ENCODE data around the gene GPC2. TPM values are rescaled to one million over a fixed set of nuclear protein-coding genes. Genes with fewer than 3 reads are reported as not detected.
A peak's percentile ranks its signal among the peaks of the same experiment; 100 is the strongest.
"Not testable (repeated sequence)": the region's sequence is repeated elsewhere in the genome, so short reads cannot be mapped to it uniquely, and the experiment has no call there.

Gene GPC2
- total and polyA plus RNA-seq, 9 donors, result 0.25 to 5.6 (median 3.1) TPM

- no peak for DNase-seq
- 5 to 6% (median 5%) methylated on average over 14 of the region's 14 CpGs for WGBS, 3 donors
- Histone ChIP-seq H3K9me3 (no peaks in the 10 kb centered on the region), H3K4me3 (peak overlapping the region; percentile 32), H3K27ac (peak overlapping the region in 1 of 2 donors; percentile 65), H3K36me3 (no peaks in the 10 kb centered on the region), H3K27me3 (no peaks in the 10 kb centered on the region), H3K4me1 (ENCODE audit: insufficient read depth) (no peaks in the 10 kb centered on the region)
- TF ChIP-seq POLR2A (IDR thresholded peaks at IDR 0.05), result no peak
- TF ChIP-seq EP300 (IDR thresholded peaks at IDR 0.05), result no peak
- no peak for TF ChIP-seq CTCF (IDR thresholded peaks at IDR 0.05)
- intact Hi-C loops (cut with DNase I), result loop anchor here in 1 of 4 donors (5.0 kb wide), 1 partner anchor 544 kb away; the partner anchor contains the start of gene GIGYF1
Observed at GRCh38 chr7:100148225-100148558, 29.0 kb downstream of the GPC2 start.

DNA sequence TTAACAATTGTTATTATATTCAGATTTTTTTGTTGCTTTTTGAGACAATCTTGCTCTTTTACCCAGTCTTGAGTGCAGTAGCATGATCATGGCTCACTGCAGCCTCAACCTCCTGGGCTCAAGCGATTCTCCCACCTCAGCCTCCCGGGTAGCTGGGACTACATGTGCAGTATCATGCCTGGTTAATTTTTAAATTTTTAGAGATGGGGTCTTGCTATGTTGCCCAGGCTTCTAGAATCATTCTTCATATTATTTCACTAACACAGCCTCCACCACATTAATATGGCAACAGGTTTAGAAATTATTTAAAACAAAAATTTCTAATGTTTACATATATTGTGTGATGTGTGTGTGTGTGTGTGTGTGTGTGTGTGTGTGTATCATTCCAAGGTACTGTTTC lies 29.9 kb downstream of the GPC2 start:
- TF ChIP-seq CTCF (IDR thresholded peaks at IDR 0.05) (no peak), EP300 (IDR thresholded peaks at IDR 0.05) (no peak), POLR2A (IDR thresholded peaks at IDR 0.05) (no peak)
- WGBS, 3 donors, result 94 to 98% (median 96%) methylated on average over 2 of the region's 2 CpGs
- intact Hi-C loops (cut with DNase I), result loop anchor here in 1 of 4 donors (5.0 kb wide), 1 partner anchor 545 kb away; the partner anchor contains the start of gene GIGYF1
- Histone ChIP-seq H3K27me3 (no peaks in the 10 kb centered on the region), H3K27ac (no peak overlapping the region), H3K9me3 (no peaks in the 10 kb centered on the region), H3K4me1 (ENCODE audit: insufficient read depth) (no peaks in the 10 kb centered on the region), H3K36me3 (no peaks in the 10 kb centered on the region), H3K4me3 (no peak overlapping the region)
- DNase-seq, result no peak

DNA sequence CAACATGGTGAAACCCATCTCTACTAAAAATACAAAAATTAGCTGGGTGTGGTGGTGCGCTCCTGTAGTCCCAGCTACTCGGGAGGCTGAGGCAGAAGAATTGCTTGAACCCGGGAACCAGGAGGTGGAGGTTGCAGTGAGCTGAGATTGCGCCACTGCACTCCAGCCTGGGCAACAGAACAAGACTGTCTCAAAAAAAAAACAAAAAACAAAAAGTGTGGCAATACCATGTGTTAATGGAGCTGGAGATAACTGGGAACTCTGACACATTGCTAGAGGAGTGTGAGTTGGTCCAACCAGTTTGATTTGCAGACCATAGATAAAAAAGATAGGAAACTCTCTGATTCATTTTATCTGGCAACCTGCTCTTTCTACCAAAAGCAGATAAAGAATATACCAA lies 30.8 kb downstream of the GPC2 start:
- not testable (repeated sequence) for DNase-seq; H3K9me3 ChIP-seq; H3K27ac ChIP-seq; H3K27me3 ChIP-seq; H3K4me1 ChIP-seq (ENCODE audit: insufficient read depth); H3K36me3 ChIP-seq; H3K4me3 ChIP-seq
- 75 to 84% (median 80%) methylated on average over 4 of the region's 4 CpGs for WGBS, 3 donors
- intact Hi-C loops (cut with DNase I), result loop anchor here in 1 of 4 donors (5.0 kb wide), 1 partner anchor 546 kb away; the partner anchor contains the start of gene GIGYF1

GRCh38 chr7:100142461-100142860 lies 34.7 kb downstream of the GPC2 start:
- intact Hi-C loops (cut with DNase I), result no loop called here
- DNase-seq, result no peak
- Histone ChIP-seq H3K4me1 (ENCODE audit: insufficient read depth) (no peaks in the 10 kb centered on the region), H3K27me3 (no peaks in the 10 kb centered on the region), H3K9me3 (no peaks in the 10 kb centered on the region), H3K4me3 (no peak overlapping the region), H3K27ac (no peak overlapping the region), H3K36me3 (no peaks in the 10 kb centered on the region)
- whole genome bisulfite sequencing, 3 donors, result 85 to 89% (median 89%) methylated on average over 3 of the region's 3 CpGs
- TF ChIP-seq EP300 (IDR thresholded peaks at IDR 0.05) (no peak), POLR2A (IDR thresholded peaks at IDR 0.05) (no peak), CTCF (IDR thresholded peaks at IDR 0.05) (no peak)

GRCh38 chr7:100141555-100141949 lies 35.6 kb downstream of the GPC2 start:
- Histone ChIP-seq H3K9me3 (no peaks in the 10 kb centered on the region), H3K27ac (no peak overlapping the region), H3K27me3 (no peaks in the 10 kb centered on the region), H3K36me3 (no peaks in the 10 kb centered on the region), H3K4me3 (no peak overlapping the region), H3K4me1 (ENCODE audit: insufficient read depth) (no peaks in the 10 kb centered on the region)
- intact Hi-C loops (cut with DNase I), result no loop called here
- TF ChIP-seq POLR2A (IDR thresholded peaks at IDR 0.05) (no peak), EP300 (IDR thresholded peaks at IDR 0.05) (no peak)
- no peak for DNase-seq
- 73 to 82% (median 76%) methylated on average over 3 of the region's 3 CpGs for WGBS, 3 donors
